Pancreas (tissue), 10 donors: ENCODE measurements around the gene TSHZ3. TPM values are rescaled to one million over a fixed set of nuclear protein-coding genes. Genes with fewer than 3 reads are reported as not detected.

Experiments
- ATAC-seq, 4 donors: fragments of 200-7000 bp; cut with Tn5 transposase; one replicate each; pipeline versions ENCODE4 v1.8.0 to v1.9.1; 2020; ENCODE audit warnings: mild to moderate bottlenecking in 4 of 4, moderate library complexity in 4 of 4
- DNase-seq, 6 donors: peaks; one replicate each; pipeline ENCODE4 v3.0.0-alpha.2; 2020
- FAIRE-seq: peaks from 2 replicates; lab custom pipeline; 2012; peaks lifted over from hg19 to GRCh38; lab: Jason Lieb, UNC
- H3K27ac ChIP-seq, 4 donors: fragments of 200-600 bp; sonication (generic); 1 replicate in 3 of 4; 2 replicates in 1 of 4; pipeline versions ENCODE4 v1.5.0 to v1.8.0; 2020
- H3K27me3 ChIP-seq, 4 donors: fragments of 200-600 bp; one replicate each; pipeline ENCODE4 v1.8.0; 2021
- H3K36me3 ChIP-seq, 3 donors: fragments of 200-600 bp; sonication (generic) in 1 of 3; one replicate each; pipeline versions ENCODE4 v1.5.0 to v1.8.0; 2020 to 2021
- H3K4me1 ChIP-seq, 3 donors: fragments of 200-600 bp; one replicate each; pipeline ENCODE4 v1.8.0; 2021
- H3K4me3 ChIP-seq, 4 donors: fragments of 200-600 bp; sonication (generic) in 2 of 4; one replicate each; pipeline versions ENCODE4 v1.5.0 to v1.8.0; 2020 to 2021
- H3K9me3 ChIP-seq, 4 donors: fragments of 200-600 bp; one replicate each; pipeline ENCODE4 v1.8.0; 2021
- CTCF ChIP-seq, 4 donors: fragments of 200-600 bp; sonication (generic) in 3 of 4; IDR thresholded peaks; one replicate each; pipeline versions ENCODE4 v1.5.0 to v1.8.0; 2021; ENCODE audit warnings: antibody characterized with exemption in 4 of 4
- WGBS, 2 donors: extraction: QIAGEN DNeasy Blood & Tissue Kit; methylation state at CpG; one replicate each; pipeline ENCODE4 v1.1.7; 2013; 5-methylcytosine and 5-hydroxymethylcytosine counted together
- intact Hi-C, 3 donors: fragments of 100-400 bp; cut with DNase I; formaldehyde crosslinking; loops; one replicate each; pipeline versions ENCODE4 v1.11.1 to v1.14.2; 2022
- polyA plus RNA-seq, 2 donors: library from polyadenylated mRNA; stranded (reverse); fragments of 200-250 nt; gene quantifications; one replicate each; pipeline ENCODE4 v1.2.3, GENCODE V29; 2013
- total RNA-seq, 6 donors: library from RNA; stranded (reverse); fragmentation: NEBNext Ultra II Directional in 4 of 6; extraction: Animal tissue kit (Norgen Biotek cat#: 25700) in 4 of 6; gene quantifications; one replicate each; pipeline versions ENCODE4 v1.2.1 to v1.2.4, GENCODE V29; 2021 to 2023
- donor health status: healthy with polysubstance abuse.
- donor health status: DM: no; HTN: no; CAD: no; lungs with moderate emphysema.
- donor health status: DM: no; HTN: no; CAD: no.
- donor health status: control.
- donor health status: control.
- donor health status: Bipolar disorder and iron deficiency.
- donor health status: DM: yes; HTN: yes; CAD: no.
- donor health status: DM: no; HTN: no; CAD: no.
- donor health status: DM: no; HTN: no; CAD: no.
- donor health status: DM: yes; HTN: yes; CAD: no.

TSHZ3 gene
- total and polyA plus RNA-seq, 8 donors = 0.87 to 3.2 (median 1.5) TPM

GRCh38 chr19:31226151-31226935, 122.9 kb downstream of the TSHZ3 start:
- Histone ChIP-seq H3K9me3 (no peaks in the 10 kb centered on the region), H3K4me1 (no peaks in the 10 kb centered on the region), H3K4me3 (no peak overlapping the region), H3K27ac (no peak overlapping the region), H3K27me3 (no peaks in the 10 kb centered on the region), H3K36me3 (no peaks in the 10 kb centered on the region)
- intact Hi-C loops = no loop called here
- 78 to 90% methylated on average over 4 of the region's 4 CpGs for WGBS, 2 donors
- FAIRE-seq (no peak), ATAC-seq (no peak), DNase-seq (no peak)
- no peak for TF ChIP-seq CTCF (IDR thresholded peaks at IDR 0.05)
